HG03095 (cell line): Measurements from ENCODE around the gene HPS3.

Experiments used
- ATAC-seq: cut with Tn5 transposase; IDR thresholded peaks from one replicate; pipeline ENCODE4 v1.9.1; 2021; ENCODE audit warnings: moderate library complexity; ENCODE audit not compliant: unreplicated experiment

HPS3 gene

GRCh38 chr3:149119466-149119865 is 10.0 kb upstream of the HPS3 start:
- no peak for ATAC-seq

- no peak for ATAC-seq
Measured at GRCh38 chr3:149120051-149120972, 9.1 kb upstream of the HPS3 start.

GRCh38 chr3:149122721-149123578 is 6.5 kb upstream of the HPS3 start:
- ATAC-seq = no peak

GRCh38 chr3:149128821-149129220 is 617 bp upstream of the HPS3 start:
- peak; percentile 16 for ATAC-seq

- no peak for ATAC-seq
Measured at GRCh38 chr3:149131589-149131988, 2.2 kb downstream of the HPS3 start.

GRCh38 chr3:149134575-149134974 is 5.1 kb downstream of the HPS3 start:
- no peak for ATAC-seq

GRCh38 chr3:149142682-149143081 is 13.2 kb downstream of the HPS3 start:
- no peak for ATAC-seq

- ATAC-seq = no peak
Measured at GRCh38 chr3:149145356-149145755, 15.9 kb downstream of the HPS3 start.

- no peak for ATAC-seq
Measured at GRCh38 chr3:149145974-149146373, 16.5 kb downstream of the HPS3 start.

GRCh38 chr3:149150436-149150835 is 21.0 kb downstream of the HPS3 start:
- no peak for ATAC-seq

GRCh38 chr3:149151843-149152242 is 22.4 kb downstream of the HPS3 start:
- ATAC-seq = no peak

GRCh38 chr3:149152420-149152819 is 23.0 kb downstream of the HPS3 start:
- ATAC-seq = peak; percentile 95

- no peak for ATAC-seq
Measured at GRCh38 chr3:149153402-149153801, 24.0 kb downstream of the HPS3 start.

- no peak for ATAC-seq
Measured at GRCh38 chr3:149160754-149161300, 31.4 kb downstream of the HPS3 start.

- ATAC-seq = no peak
Measured at GRCh38 chr3:149162007-149162406, 32.6 kb downstream of the HPS3 start.

GRCh38 chr3:149163066-149163465 is 33.6 kb downstream of the HPS3 start:
- no peak for ATAC-seq

- no peak for ATAC-seq
Measured at GRCh38 chr3:149167898-149168297, 38.5 kb downstream of the HPS3 start.

GRCh38 chr3:149170672-149171071 is 41.2 kb downstream of the HPS3 start:
- no peak for ATAC-seq

GRCh38 chr3:149174901-149175300 is 45.5 kb downstream of the HPS3 start:
- ATAC-seq = peak; percentile 86

- ATAC-seq = no peak
Measured at GRCh38 chr3:149177122-149177521, 47.7 kb downstream of the HPS3 start.

- no peak for ATAC-seq
Measured at GRCh38 chr3:149179220-149179619, 49.8 kb downstream of the HPS3 start.
